ENCODE data around the gene TRIM32. TPM values are rescaled to one million over a fixed set of nuclear protein-coding genes. Genes with fewer than 3 reads are reported as not detected.

The TRIM32 gene
- total RNA-seq, 1 donor from 2014 or later, result 10.6 TPM

DNA sequence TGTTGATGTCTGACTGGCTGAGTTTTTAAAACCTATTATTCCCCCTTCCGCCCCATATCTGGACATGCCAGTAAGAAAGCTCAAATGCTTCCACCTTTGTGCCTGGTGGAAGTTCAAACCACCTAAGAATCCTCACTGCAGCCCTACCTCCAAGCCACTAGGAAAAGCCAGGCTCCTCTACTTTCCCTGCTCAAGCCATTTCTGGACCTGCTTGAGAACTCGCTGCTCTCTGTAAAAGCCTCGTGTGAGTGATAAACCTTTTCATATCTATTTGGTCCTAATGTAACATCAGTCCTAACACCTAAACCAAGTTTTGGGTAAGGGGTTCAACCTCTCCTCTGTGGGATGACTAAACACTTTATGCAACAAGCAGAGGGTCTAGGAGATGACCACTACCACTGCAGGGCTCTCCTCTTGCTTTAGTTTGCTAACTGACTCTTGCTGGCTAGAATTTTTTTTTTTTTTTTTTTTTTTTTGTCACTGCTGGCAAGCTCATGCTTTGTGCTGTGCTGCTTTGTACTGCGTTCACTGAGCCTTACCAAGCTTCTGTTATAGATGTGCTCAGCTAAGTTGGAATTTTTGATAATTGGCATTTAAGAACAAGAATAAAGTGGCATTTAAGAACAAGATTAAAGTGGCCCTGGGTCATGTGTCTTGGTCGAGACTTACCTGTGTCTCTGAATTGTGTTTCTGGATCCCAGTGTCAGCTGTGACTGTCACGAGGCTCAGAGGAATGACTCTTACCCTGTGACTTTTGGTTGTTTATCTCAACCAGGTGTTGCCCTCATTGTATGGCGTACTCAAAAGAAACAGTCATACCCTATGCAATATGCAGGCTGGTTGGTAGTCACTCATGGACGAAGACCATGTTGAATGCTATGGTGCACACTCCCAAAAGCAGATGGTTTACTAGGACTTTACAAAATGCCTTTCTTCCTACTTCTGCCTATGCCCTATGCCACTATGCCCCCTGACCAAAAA, 19.5 kb downstream of the TRIM32 start:
- no peak for ATAC-seq

DNA sequence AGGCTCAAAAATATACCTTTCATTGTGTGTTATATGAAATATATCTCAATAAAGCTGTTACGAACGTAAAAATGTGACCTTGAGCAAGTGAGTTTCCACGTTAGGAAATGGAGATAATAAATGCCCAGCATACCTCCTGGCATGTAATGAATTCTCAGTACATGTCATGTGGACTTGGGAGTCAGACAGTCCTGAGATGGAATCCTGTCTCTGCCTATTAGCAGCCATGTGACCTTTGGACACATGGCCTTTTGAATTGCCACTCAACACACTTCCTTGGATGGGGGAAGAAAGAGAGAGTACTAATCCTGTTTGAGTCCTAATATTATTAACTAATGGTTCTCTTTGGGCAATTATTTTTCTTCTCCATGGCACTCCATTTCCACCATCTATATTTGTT, 25.7 kb downstream of the TRIM32 start:
- no peak for ATAC-seq

DNA sequence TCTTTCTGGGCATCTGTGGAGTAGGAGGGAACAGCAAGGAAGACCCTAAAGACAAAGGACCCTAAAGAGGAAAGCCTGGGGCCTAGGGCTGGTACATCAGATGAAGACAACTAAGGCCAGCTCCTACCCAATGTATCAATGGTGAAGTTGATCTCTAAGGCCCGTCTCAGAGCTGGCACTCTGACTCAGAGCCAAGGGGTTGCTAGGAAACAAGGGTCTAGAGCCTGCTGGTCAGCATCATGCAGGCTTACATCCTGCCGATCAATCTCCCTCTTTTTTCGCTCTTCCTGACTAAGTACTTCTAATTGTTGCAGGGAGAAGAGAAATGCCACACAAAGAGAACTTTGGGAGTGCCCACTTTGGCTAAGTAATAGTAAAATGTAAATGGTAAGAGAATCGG, 26.2 kb downstream of the TRIM32 start:
- no peak for ATAC-seq

DNA sequence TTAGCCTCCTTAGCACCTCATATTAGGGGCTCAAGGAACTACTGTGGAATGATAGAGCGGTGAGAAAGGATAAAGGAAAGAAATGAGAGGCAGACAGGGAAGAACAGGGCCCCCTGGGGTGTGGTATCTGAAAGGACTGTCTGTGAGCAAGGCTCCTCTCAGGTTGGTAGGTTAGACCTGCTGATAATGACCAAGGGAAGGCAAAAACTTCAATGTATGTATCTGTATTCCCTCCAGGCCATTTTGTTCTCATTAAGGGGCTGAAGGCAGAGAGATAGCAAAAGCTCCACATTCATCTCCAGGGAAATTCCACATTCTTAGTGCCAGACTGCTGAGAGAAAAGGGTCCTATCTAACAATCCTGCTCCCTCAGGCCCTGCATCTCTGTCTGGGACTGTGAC, 28.6 kb downstream of the TRIM32 start:
- ATAC-seq, result no peak

DNA sequence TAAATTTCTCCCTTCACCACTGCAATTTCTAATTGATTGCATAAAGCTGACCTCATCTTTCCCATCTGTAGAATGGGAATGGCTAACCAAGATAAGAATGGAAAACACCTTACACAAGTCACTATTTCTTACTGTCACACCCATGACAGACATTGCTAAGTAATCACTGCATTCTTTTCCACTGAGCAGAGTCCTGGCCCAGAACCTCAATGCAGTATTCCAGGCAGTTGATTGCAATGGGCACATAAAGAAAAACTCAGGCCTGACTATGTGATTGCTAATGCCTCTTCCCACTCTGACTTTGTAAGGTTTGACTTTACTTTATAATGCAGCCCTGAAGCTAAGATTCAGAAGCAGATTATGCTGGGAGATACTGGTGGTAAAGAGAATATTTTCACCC, 29.3 kb downstream of the TRIM32 start:
- ATAC-seq, result no peak

DNA sequence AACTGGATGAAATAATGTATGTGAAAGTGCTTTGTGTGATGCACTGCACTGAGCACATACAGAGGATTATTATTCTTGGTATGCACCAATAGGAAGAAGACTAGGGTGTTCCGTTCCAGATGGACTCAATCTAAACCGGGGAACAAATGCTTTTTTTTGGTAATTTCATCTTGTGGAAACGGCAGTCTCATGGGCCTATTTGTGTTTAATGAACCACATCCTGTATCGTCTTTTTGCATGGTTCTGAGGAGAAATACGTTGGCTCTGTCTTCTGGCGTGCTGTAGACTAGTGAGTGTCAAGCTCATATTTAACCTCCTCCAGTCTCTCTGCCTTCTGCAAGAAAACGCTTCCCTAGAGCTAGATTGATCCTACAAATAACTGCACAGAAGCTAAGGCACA, 30.0 kb downstream of the TRIM32 start:
- no peak for ATAC-seq

DNA sequence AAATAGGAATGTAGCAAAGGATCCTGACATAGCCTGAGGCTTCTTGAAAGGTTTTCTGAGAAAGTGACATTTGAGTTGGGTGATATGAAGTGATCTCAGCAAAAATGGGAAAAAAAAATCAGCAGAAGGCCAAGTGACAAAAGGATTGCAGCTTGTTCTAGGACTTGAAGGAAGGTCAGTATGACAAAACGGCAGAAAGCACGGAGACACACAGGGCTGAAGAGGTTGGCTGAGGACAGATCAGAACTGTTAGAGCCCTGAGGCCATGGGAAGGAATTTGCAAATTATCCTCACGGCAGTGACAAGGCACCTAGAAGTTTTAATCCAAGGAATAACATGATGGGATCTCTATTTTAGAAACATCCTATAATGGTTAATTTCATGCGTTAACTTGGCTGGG, 31.0 kb downstream of the TRIM32 start:
- no peak for ATAC-seq

DNA sequence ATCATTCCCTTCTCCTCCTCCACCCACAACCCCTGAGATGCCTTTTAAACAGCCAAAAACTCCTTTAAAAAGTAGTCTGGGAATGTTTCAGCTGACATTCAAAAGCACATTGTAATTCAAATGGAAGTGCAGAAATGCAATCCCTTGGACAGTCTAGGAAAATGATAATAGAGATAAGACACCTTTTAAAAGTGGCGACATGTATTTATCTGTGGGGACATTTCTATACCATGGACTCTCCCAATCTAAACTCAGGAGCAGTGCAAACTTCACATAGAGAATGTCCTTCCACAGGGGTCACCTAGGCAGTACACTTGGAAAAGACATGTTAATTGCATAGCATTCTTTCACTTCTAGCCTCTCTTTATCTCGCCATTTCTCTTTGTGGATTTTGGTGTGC, 33.0 kb downstream of the TRIM32 start:
- ATAC-seq, result no peak

DNA sequence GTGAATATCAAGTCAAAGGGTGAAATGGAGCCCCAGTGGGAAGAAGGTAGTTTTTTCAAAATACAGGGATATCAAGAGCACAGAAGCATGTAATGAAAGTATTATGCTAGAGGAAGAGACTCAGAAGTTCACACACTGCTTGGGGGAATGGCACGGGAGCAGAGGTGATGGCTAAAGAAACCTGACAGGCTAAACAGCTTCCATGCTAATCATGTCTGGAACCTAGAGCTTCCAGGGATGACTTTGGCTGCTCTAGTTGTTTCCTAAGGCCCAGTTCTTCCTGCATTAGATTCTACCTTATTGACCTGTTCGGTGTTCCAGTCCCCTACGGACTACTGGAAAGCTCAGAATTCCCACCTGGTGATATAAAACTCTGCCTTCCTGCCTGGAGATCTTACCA, 34.3 kb downstream of the TRIM32 start:
- ATAC-seq, result no peak

DNA sequence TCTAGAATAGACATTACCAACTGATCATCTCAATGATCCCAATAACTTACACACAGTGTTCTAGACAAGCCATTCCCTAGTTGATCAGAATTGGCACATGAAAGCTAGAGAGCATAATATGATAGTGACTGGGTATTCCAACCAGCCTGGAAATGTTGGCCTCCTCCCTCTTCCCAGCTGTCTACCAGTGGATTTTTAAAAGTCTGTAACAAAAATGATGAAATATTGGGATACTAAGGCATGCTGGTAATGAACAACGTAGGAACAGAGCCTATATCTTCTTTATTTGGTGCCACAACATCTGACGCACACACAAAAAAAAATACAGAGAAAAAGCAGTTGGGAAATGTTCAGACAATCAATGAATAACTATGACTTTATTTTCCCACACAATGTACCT, 34.8 kb downstream of the TRIM32 start:
- ATAC-seq, result no peak

DNA sequence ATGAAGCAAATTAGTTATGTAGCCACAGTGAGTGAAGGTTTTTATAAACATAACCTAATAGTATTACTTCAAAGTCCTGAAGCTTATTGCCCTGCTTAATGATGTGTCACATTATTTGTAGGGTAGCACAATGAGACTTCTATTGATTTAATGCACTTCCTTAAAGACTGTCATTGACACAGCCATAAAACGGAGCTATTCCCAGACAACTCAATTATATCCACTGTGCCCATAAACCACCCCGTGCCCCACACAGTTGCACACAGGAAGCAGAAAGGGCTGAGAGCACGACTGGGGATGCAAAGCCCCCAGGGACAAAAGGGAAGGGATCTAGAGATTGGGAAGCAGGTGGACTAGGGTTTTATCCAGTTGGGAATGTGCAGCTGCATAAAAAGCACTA, 37.0 kb downstream of the TRIM32 start:
- no peak for ATAC-seq

DNA sequence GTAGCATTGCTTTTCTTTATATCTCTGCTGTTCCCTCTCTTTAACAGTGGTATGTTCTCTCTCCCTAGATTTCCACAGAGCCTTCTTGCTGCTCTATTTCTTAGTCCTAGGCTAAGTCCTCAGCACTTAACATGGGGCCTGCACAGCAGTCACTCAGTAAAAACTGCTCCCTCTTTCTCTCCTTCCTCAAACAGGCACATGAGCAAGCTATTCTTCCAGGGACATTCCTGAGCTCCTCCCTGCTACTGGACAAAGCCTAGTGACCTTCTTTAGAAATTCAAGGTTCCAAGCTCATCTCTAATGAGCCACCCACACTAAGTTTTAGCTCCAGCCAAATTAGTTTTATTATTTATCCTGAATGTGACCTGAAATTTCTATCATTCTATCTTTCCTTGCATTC, 39.5 kb downstream of the TRIM32 start:
- no peak for ATAC-seq

DNA sequence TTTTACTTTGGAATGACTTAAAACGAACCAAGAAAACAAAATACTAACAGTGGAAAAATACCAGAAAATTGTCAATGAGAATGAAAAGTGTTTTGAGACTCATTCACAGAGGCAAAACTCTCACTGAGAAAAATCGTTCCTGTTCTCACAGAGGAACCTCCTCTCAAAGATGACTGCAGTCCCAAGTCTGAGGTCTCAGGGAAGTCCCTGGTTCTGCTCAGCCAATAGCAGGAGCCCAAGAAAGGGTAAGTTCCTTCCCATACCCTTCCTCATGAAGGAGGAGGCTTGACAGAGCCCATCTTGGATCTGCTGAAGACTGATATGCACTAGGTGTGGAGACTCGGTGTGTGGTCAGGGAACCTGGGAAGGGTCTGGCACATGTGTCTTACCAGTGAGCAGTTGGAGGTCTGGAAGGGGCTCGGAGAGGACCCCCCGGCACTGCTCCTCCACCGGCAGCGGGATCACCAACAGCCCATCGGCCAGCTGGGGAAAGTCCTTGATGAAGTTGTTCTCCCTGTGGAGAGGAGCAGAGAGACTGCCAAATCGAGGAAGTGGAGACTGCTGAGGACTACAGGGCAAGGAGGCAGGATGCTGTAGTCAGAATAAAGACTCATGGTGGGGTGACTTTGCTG, 46.0 kb downstream of the TRIM32 start:
- ATAC-seq, result no peak

DNA sequence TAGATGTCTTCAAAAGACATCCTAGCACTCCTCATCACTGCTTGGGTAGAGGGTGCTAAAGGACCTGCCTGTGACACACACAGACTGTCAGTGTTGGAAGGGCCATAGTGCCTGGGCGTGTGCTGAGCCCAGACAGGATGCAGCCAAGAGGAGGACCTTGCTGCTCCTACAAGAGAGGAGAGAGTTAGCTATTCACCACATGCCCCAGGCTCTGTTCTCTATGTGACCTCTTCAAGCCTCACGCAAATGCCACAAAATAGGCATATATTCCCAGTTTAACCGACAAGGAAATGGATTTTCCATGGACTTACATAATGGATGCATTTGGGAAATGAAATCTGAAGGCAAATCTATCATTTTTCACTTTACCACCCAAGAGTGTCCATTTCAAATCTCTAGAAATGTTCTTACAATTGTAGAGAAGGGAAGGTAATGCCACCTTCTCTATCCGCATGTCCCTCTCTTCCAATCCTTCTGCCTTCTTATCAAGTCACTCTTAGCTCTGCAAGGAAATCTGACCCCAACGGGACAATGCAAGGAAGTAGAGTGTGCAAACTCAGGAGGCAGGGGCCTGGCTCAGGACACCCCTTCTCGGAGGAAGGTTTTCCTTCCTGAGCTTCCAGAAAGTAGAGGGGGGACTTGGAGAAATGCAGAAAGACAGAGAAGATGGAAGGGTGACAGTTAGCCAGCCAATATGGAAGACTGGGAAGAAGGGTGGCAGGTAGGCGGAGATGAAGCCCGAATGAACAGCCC, 49.5 kb downstream of the TRIM32 start:
- ATAC-seq, result no peak

DNA sequence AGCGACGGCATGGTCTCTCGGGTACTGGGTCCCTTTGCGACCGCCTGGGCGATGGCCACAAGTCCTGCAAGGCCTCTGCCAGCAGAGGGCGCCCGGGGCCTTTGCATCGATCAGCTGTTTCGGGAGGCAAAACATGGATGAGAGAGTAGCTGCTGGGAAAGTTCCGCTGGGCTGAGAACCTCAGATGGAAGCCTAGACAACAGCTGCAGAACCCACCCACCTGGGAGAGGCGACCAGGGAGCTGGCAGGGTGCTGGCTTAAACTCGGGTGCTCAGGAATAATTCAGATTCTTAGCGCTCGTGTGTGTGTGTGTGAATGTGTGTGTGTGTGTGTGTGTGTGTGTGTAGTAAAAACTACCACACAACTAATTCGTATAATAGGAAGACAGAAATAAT, 50.0 kb downstream of the TRIM32 start:
- ATAC-seq, result peak; percentile 81

DNA sequence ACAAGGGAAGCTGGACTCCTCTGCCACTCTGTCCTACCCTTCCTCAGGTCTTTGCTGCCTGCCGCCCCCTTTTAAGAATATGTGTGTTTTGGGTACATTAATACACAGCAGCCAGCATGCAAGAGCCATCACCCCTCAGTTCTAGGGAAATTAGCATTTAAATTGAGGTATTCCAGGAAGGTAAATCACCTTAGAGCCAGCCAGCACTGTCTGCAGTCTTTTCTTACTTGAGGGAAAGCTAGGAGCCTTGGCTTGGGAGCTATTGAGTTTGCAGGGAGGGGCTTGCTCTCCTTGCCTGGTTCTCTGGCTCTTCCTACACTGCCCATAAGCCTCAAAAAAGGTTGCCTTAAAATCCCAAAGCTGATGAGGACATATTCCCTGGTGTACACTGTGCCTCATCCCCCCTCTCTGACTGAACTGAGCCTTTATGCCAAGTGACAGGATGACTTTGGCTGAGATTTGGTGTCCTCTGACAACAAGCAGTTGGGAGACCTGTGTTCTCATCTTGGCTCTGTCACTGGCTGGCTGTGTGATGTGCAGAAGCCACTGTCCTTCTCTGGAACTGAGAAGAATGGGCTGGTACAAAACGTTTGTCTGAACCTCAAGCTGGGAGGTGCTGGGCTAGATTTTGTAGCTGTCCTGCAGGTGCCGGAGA, 54.1 kb downstream of the TRIM32 start:
- no peak for ATAC-seq

DNA sequence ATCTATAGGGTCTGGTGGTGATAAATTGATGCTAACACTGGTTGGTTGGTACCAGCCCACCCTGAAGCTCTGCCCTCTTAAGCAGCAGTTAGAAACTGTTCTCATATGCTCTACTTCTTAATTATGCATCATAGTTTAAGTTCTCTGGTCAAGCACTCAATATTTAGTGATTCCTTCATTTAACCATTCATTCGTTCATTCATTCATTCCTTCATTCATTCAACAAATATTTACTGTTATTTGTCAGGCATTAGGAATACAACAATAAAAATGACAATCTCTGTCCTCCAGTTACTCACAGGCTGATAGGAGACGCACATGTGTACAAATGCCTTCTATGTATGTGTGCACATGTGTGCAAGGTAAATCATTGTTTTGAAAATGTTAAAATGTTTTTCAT, 54.6 kb downstream of the TRIM32 start:
- no peak for ATAC-seq

DNA sequence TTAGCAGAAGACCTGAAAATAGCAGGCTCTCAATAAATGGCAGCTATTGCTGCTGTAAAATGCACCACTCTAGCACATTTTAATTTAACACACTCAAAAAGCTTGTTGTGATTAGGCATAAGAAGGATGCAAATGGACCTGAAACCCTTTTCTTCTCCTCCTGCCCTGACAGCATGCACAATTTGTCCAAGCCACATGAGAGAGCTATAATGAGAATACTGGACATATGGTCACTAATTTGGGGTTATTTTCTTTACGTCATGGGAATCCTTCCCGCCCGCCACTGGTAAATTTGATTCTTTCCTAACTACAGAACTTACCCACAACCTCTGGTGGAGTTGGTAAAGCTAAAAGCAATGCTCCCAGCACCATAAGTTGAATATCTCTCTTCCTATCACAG, 62.1 kb downstream of the TRIM32 start:
- no peak for ATAC-seq

DNA sequence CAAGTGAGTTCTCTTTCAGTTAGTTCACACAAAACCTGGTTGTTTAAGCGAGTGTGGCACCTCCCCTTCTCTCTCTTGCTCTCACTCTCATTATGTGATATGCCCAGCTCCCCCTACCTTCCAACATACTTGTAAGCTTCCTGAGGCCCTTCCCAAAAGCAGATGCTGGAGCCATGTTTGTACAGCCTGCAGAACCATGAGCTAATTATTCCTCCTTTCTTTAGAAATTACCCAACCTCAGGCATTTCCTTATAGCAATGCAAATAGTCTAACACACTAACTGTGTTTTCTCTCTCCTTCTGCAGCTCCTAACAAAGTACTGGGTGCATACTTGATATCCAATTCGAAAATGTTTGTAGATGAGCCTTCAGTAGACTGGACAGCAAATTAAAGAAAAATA, 62.7 kb downstream of the TRIM32 start:
- ATAC-seq, result no peak

DNA sequence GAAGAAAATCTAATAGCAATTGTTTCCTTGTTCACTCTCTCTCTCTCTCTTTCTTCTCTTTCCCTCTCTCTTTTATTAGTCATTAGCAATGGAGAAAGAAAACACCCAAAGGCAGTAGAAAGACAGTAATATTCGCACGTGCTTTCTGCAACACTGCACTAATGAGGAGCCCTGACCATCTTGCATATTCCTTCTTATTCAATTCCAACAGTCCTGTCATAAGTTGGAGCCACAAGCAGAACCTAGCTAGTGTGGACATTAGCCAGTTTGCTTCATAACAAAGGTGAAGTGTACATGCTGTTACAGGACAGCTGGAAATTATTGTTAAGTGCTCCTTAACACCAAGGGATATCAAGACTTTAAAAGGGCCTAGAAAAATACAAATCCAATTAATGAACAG, 63.4 kb downstream of the TRIM32 start:
- ATAC-seq, result no peak

Measured in esophagus mucosa (tissue), 1 donor.